WTC11 (cell line): Measurements from ENCODE around the gene GLRA3.

Experiments used
- FOXK1 ChIP-seq: sonication (generic); formaldehyde crosslinking; IDR thresholded peaks from 2 replicates; pipeline ENCODE4 v1.8.0; 2022; ENCODE audit warnings: mild to moderate bottlenecking, moderate library complexity, missing genetic modification reagents
- JUN ChIP-seq: sonication (generic); formaldehyde crosslinking; IDR thresholded peaks from 2 replicates; pipeline ENCODE4 v1.8.0; 2023; ENCODE audit warnings: mild to moderate bottlenecking, missing genetic modification reagents
- NFYB ChIP-seq: sonication (generic); formaldehyde crosslinking; conservative IDR thresholded peaks from 2 replicates; pipeline ENCODE4 v1.8.0; 2022; ENCODE audit warnings: low read depth, missing genetic modification reagents
- TCF7 ChIP-seq: sonication (generic); formaldehyde crosslinking; IDR thresholded peaks from 2 replicates; pipeline ENCODE4 v1.8.0; 2022; ENCODE audit warnings: mild to moderate bottlenecking, low read depth, missing genetic modification reagents, moderate library complexity
- ZNF121 ChIP-seq: sonication (generic); formaldehyde crosslinking; IDR thresholded peaks from 2 replicates; pipeline ENCODE4 v1.8.0; 2023; ENCODE audit warnings: missing genetic modification reagents
- TF ChIP-seq, protein P1 (sequence below): sonication (generic); formaldehyde crosslinking; IDR thresholded peaks from 2 replicates; pipeline ENCODE4 v1.8.1; 2023; ENCODE audit warnings: mild to moderate bottlenecking, missing genetic modification reagents
- TF ChIP-seq, protein P2 (sequence below): sonication (generic); formaldehyde crosslinking; conservative IDR thresholded peaks from 2 replicates; pipeline ENCODE4 v1.8.1; 2022; ENCODE audit warnings: mild to moderate bottlenecking, missing genetic modification reagents
- TF ChIP-seq, protein P3 (sequence below): sonication (generic); formaldehyde crosslinking; IDR thresholded peaks from 2 replicates; pipeline ENCODE4 v1.8.1; 2023; ENCODE audit warnings: mild to moderate bottlenecking, missing genetic modification reagents, moderate library complexity
- TF ChIP-seq, protein P4 (sequence below): sonication (generic); formaldehyde crosslinking; IDR thresholded peaks from 2 replicates; pipeline ENCODE4 v1.8.0; 2022; ENCODE audit warnings: mild to moderate bottlenecking, missing genetic modification reagents
- TF ChIP-seq, protein P5 (sequence below): fragments of 200-600 bp; IDR thresholded peaks from 2 replicates; pipeline ENCODE4 v1.8.0; 2022; ENCODE audit warnings: antibody characterized with exemption
- TF ChIP-seq, protein P6 (sequence below): fragments of 250-450 bp; sonication (Bioruptor Pico); IDR thresholded peaks from 2 replicates; pipeline ENCODE4 v1.9.0; 2021; ENCODE audit warnings: moderate library complexity, mild to moderate bottlenecking, inconsistent platforms, borderline replicate concordance

DNA sequence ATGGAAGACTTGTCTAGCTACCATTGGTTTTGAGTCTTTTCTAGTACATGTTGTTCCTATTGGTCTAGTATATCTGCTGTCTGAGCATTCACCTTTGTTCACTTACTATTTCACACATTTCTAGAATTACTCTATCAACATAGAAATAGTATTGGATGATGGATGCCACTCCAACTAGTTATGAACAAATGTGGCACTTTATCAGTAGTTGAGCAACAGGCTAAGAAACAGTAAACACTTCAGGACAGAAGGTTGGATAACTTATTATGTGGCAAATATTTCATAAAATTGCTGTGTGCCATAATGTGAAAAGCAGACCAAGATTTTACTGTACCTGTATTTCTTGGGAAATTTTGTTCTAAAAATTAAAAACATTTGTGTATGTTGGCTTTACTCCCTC lies 42.4 kb upstream of the GLRA3 start:
- TF ChIP-seq, protein P1, sequence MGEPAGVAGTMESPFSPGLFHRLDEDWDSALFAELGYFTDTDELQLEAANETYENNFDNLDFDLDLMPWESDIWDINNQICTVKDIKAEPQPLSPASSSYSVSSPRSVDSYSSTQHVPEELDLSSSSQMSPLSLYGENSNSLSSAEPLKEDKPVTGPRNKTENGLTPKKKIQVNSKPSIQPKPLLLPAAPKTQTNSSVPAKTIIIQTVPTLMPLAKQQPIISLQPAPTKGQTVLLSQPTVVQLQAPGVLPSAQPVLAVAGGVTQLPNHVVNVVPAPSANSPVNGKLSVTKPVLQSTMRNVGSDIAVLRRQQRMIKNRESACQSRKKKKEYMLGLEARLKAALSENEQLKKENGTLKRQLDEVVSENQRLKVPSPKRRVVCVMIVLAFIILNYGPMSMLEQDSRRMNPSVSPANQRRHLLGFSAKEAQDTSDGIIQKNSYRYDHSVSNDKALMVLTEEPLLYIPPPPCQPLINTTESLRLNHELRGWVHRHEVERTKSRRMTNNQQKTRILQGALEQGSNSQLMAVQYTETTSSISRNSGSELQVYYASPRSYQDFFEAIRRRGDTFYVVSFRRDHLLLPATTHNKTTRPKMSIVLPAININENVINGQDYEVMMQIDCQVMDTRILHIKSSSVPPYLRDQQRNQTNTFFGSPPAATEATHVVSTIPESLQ, result no peak
- TF ChIP-seq ZNF121, result no peak
- TF ChIP-seq, protein P2, sequence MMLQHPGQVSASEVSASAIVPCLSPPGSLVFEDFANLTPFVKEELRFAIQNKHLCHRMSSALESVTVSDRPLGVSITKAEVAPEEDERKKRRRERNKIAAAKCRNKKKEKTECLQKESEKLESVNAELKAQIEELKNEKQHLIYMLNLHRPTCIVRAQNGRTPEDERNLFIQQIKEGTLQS (CRISPR knock-in tag), result no peak
- TF ChIP-seq, protein P3, sequence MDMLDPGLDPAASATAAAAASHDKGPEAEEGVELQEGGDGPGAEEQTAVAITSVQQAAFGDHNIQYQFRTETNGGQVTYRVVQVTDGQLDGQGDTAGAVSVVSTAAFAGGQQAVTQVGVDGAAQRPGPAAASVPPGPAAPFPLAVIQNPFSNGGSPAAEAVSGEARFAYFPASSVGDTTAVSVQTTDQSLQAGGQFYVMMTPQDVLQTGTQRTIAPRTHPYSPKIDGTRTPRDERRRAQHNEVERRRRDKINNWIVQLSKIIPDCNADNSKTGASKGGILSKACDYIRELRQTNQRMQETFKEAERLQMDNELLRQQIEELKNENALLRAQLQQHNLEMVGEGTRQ, result no peak
- TF ChIP-seq, protein P4, sequence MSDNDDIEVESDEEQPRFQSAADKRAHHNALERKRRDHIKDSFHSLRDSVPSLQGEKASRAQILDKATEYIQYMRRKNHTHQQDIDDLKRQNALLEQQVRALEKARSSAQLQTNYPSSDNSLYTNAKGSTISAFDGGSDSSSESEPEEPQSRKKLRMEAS, result no peak
- TF ChIP-seq, protein P5, sequence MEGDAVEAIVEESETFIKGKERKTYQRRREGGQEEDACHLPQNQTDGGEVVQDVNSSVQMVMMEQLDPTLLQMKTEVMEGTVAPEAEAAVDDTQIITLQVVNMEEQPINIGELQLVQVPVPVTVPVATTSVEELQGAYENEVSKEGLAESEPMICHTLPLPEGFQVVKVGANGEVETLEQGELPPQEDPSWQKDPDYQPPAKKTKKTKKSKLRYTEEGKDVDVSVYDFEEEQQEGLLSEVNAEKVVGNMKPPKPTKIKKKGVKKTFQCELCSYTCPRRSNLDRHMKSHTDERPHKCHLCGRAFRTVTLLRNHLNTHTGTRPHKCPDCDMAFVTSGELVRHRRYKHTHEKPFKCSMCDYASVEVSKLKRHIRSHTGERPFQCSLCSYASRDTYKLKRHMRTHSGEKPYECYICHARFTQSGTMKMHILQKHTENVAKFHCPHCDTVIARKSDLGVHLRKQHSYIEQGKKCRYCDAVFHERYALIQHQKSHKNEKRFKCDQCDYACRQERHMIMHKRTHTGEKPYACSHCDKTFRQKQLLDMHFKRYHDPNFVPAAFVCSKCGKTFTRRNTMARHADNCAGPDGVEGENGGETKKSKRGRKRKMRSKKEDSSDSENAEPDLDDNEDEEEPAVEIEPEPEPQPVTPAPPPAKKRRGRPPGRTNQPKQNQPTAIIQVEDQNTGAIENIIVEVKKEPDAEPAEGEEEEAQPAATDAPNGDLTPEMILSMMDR, result no peak
- TF ChIP-seq NFYB, result no peak
- TF ChIP-seq, protein P6, sequence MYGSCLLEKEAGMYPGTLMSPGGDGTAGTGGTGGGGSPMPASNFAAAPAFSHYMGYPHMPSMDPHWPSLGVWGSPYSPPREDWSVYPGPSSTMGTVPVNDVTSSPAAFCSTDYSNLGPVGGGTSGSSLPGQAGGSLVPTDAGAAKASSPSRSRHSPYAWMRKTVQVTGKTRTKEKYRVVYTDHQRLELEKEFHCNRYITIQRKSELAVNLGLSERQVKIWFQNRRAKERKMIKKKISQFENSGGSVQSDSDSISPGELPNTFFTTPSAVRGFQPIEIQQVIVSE (CRISPR knock-in tag), result no peak
- TF ChIP-seq JUN (CRISPR knock-in tag), result no peak
- no peak for TF ChIP-seq FOXK1
- TF ChIP-seq TCF7, result no peak
